Progenitor cell of endocrine pancreas (in vitro differentiated cells): Measurements from ENCODE around the gene CA5A. TPM values are rescaled to one million over a fixed set of nuclear protein-coding genes. Genes with fewer than 3 reads are reported as not detected.

ENCODE experiments used
- DNase-seq: peaks from one replicate; pipeline ENCODE4 v3.0.0; 2021; ENCODE audit warnings: low spot score; ENCODE audit not compliant: unreplicated experiment
- H3K27ac Mint-ChIP-seq: 2 replicates; pipeline ENCODE4 v1.8.0; 2021; ENCODE audit warnings: mild to moderate bottlenecking, moderate library complexity, mixed read lengths
- H3K27me3 Mint-ChIP-seq: 2 replicates; pipeline ENCODE4 v1.8.0; 2021; ENCODE audit warnings: mixed read lengths
- H3K36me3 Mint-ChIP-seq: 2 replicates; pipeline ENCODE4 v1.8.0; 2022; ENCODE audit warnings: mixed read lengths; ENCODE audit not compliant: insufficient read depth
- H3K4me1 Mint-ChIP-seq: 2 replicates; pipeline ENCODE4 v1.8.0; 2021; ENCODE audit warnings: low read depth, mixed read lengths
- H3K4me3 Mint-ChIP-seq: 2 replicates; pipeline ENCODE4 v1.8.0; 2021; ENCODE audit warnings: low read depth, mild to moderate bottlenecking, moderate library complexity, mixed read lengths
- H3K9me3 Mint-ChIP-seq: 2 replicates; pipeline ENCODE4 v1.8.0; 2021; ENCODE audit warnings: low read depth, mixed read lengths
- total RNA-seq: library from RNA; stranded (reverse); gene quantifications from 2 replicates; pipeline ENCODE4 v1.2.1, GENCODE V29; 2021
- TF ChIP-seq, protein P1 (sequence below): fragments of 200-600 bp; sonication (generic); IDR thresholded peaks from one replicate; pipeline ENCODE4 v1.5.0; 2021; ENCODE audit warnings: antibody characterized with exemption, mild to moderate bottlenecking; ENCODE audit not compliant: unreplicated experiment

The CA5A gene
- total RNA-seq, 1 donor from 2014 or later, result 0.36 TPM

DNA sequence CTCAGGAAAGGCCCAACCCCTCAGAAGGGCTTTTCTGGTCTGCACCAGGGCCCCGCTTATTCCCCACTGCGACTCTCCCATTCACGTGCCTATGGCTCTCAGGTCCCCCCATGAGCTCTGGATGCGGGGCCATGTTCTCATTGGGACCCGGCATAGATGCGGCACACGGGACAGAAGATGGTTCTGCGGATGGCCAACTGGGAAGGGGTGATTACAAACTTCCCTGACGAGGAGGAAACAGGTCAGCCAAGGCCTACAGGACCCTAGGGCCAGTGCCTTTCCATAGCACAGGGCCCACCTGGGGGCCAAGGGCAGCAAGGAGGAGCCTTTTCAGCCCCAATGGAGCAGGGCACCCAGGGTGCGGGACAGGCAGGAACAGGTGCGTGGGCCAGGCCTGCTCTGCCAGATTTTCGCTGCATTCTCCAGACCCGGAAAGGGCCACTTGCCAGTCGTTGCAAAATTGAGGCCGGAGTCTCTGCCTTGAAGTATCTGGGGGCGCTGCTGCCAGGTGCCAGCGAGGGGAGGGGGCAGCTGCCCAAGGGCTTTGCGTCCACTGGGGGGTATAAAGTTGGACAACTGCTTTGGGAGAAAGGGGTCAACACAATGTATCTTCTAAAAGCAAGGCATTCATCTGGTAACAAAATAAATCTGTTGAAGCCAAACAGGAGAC is 87.5 kb downstream of the CA5A start:
- Mint-ChIP-seq H3K27me3 (peaks cover 3% of the 10 kb centered on the region), H3K36me3 (no peaks in the 10 kb centered on the region)

DNA sequence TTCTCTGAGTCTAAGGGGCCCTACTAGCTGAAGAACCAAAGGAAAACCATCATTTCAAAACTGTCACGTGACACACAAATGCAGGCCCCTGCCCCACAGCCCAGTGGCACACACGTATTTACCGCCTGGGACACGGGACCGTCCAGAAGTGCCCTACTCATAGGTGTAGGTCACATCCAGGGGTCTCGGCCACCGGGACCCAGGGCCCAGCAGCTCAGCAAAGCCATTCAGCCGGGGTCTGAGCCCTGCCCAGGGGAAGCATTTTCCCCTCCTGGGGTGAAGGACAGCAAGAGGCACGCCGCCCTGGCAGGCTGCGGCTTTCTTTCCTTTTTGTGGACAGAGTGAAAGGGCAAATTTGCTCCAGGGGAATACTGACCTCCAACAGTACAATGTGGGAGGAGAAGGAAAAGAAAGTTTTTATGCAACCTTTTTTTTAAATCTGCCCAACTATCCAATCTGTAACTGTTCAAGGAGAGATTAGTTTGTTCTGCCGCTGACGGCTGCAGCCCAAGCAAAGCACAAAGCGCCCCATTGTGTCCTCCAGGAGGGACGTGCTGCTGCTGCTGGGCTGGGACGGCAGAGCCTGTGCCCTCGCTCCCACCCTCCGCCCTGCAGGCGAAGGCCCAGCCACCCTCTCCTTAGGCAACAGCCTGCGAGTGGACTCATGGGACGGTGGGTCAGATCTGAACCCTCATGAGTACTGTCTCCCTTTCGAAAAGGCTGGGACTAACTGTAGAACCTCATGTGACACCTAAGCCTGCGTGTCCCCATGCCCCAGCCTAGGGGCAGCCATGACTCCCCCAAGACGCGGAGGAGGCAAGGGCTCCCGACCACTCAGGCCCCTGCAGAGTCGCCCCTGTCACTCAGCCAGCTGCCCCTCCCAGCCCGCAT is 88.3 kb downstream of the CA5A start:
- TF ChIP-seq, protein P1, sequence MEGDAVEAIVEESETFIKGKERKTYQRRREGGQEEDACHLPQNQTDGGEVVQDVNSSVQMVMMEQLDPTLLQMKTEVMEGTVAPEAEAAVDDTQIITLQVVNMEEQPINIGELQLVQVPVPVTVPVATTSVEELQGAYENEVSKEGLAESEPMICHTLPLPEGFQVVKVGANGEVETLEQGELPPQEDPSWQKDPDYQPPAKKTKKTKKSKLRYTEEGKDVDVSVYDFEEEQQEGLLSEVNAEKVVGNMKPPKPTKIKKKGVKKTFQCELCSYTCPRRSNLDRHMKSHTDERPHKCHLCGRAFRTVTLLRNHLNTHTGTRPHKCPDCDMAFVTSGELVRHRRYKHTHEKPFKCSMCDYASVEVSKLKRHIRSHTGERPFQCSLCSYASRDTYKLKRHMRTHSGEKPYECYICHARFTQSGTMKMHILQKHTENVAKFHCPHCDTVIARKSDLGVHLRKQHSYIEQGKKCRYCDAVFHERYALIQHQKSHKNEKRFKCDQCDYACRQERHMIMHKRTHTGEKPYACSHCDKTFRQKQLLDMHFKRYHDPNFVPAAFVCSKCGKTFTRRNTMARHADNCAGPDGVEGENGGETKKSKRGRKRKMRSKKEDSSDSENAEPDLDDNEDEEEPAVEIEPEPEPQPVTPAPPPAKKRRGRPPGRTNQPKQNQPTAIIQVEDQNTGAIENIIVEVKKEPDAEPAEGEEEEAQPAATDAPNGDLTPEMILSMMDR, result no peak
- Mint-ChIP-seq H3K4me1 (peaks cover 28% of the 10 kb centered on the region), H3K9me3 (no peaks in the 10 kb centered on the region), H3K27ac (peak overlapping the region; percentile 95), H3K27me3 (peaks cover 3% of the 10 kb centered on the region), H3K4me3 (peak overlapping the region; percentile 12), H3K36me3 (no peaks in the 10 kb centered on the region)
- DNase-seq, result no peak

More for the DNA sequence above, 87.5 kb downstream of the CA5A start:
- H3K27ac Mint-ChIP-seq, result peak overlapping the region; percentile 95
- H3K4me1 Mint-ChIP-seq, result peaks cover 34% of the 10 kb centered on the region
- no peaks in the 10 kb centered on the region for H3K9me3 Mint-ChIP-seq
- DNase-seq, result no peak
- TF ChIP-seq, protein P1, result no peak
- no peak overlapping the region for H3K4me3 Mint-ChIP-seq

DNA sequence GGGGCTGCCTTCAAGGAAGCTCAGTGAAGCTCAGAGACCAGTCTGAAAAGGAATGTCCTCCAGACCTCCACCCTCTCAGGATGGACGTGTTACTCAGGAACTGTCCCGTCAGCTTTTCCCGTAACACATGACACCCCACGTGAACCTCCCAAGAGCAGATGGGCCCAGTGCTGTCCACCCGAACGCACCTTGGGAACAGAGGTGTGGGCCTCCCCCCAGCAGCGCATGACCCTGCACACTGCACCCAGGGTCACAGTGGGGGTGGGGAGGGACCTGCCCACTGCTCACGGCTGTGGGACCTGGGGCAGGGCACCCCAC is 88.9 kb downstream of the CA5A start:
- H3K4me3 Mint-ChIP-seq, result no peak overlapping the region
- H3K27ac Mint-ChIP-seq, result peak overlapping the region; percentile 95
- H3K9me3 Mint-ChIP-seq, result no peaks in the 10 kb centered on the region
- no peaks in the 10 kb centered on the region for H3K36me3 Mint-ChIP-seq
- no peak for DNase-seq
- H3K4me1 Mint-ChIP-seq, result peaks cover 23% of the 10 kb centered on the region
- TF ChIP-seq, protein P1, result no peak
- no peaks in the 10 kb centered on the region for H3K27me3 Mint-ChIP-seq

DNA sequence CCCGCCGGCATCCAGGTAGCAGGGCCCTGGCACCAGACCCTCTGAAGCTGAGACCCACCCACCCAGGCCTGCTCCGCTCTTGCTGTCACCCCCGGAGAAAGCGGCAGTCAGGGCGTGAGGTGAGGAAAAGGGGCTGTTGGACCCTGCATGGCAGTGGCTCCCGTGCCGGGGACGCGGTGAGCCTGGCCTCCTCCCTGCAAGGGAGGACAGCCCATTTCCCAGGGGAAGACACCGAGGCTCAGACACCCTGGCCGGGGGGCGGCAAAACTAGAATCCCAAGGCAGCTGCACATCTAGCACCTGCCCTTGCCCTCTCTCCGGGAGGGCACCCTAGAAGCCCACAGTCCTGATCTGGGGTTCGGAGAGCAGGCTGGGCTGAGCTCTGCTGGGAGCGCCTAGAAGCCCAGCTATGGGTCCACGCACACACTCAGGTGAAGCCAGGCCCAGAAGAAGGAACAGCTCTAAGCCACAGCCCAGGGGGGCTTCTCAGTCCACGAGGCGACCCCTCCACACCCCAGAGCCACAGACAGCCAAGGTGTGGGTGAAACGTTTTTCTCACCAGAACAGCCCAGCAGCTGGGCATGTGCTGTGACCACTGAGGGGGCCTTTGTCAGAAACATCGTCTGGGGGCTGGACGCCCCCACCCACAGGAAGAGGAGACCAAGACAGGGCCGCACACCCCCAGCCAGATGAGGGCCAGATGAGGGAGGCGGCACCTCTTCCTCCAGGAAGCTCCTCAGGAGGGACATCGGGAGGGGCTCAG is 89.4 kb downstream of the CA5A start:
- H3K27me3 Mint-ChIP-seq, result no peaks in the 10 kb centered on the region
- no peaks in the 10 kb centered on the region for H3K36me3 Mint-ChIP-seq
- TF ChIP-seq, protein P1, result no peak
- H3K27ac Mint-ChIP-seq, result no peak overlapping the region
- H3K9me3 Mint-ChIP-seq, result no peaks in the 10 kb centered on the region
- DNase-seq, result no peak
- H3K4me3 Mint-ChIP-seq, result no peak overlapping the region
- peaks cover 23% of the 10 kb centered on the region for H3K4me1 Mint-ChIP-seq
